HepG2 (cell line): Measurements from ENCODE around the gene ARHGDIA. TPM values are rescaled to one million over a fixed set of nuclear protein-coding genes. Genes with fewer than 3 reads are reported as not detected.

Experiments used
- ARNT2 ChIP-seq: sonication (generic); formaldehyde crosslinking; IDR thresholded peaks from 2 replicates; pipeline ENCODE4 v1.8.0; 2022; ENCODE audit warnings: mild to moderate bottlenecking, low read depth, missing genetic modification reagents, moderate library complexity
- ASH2L ChIP-seq: fragments of 300-600, 200-600 bp; sonication (generic); IDR thresholded peaks from 2 replicates; pipeline ENCODE4 v1.7.0; 2017; ENCODE audit warnings: low read depth, mild to moderate bottlenecking, moderate library complexity, mixed read lengths, low read length; ENCODE audit not compliant: insufficient read length
- CC2D1A ChIP-seq: sonication (generic); formaldehyde crosslinking; IDR thresholded peaks from 2 replicates; pipeline ENCODE4 v1.8.1; 2023; ENCODE audit warnings: mild to moderate bottlenecking, missing genetic modification reagents
- DNMT3B ChIP-seq: conservative IDR thresholded peaks from 2 replicates; pipeline ENCODE4 v1.6.1; 2016; ENCODE audit warnings: missing biosample characterization, control low read depth
- DPF2 ChIP-seq: sonication (generic); formaldehyde crosslinking; IDR thresholded peaks from 2 replicates; pipeline ENCODE4 v1.4.0; 2020; ENCODE audit warnings: mild to moderate bottlenecking, low read depth, missing genetic modification reagents, borderline replicate concordance
- FOXK1 ChIP-seq: sonication (generic); formaldehyde crosslinking; IDR thresholded peaks from 2 replicates; pipeline ENCODE4 v1.4.0; 2020; ENCODE audit warnings: low read depth, missing genetic modification reagents, borderline replicate concordance
- HMGXB4 ChIP-seq, 2 experiments: sonication (generic) in 1 of 2; formaldehyde crosslinking in 1 of 2; IDR thresholded peaks; 2 replicates each; pipeline versions ENCODE4 v1.4.0 to v1.6.1; 2018 to 2020; ENCODE audit warnings: missing genetic modification reagents in 2 of 2, borderline replicate concordance in 1 of 2, low read depth in 1 of 2, mild to moderate bottlenecking in 1 of 2, missing biosample characterization in 1 of 2
- MTF1 ChIP-seq: sonication (generic); formaldehyde crosslinking; IDR thresholded peaks from 2 replicates; pipeline ENCODE4 v1.5.0; 2020; ENCODE audit warnings: missing genetic modification reagents
- NKX3-1 ChIP-seq: sonication (generic); formaldehyde crosslinking; IDR thresholded peaks from 2 replicates; pipeline ENCODE4 v1.5.0; 2020; ENCODE audit warnings: missing genetic modification reagents
- TBX2 ChIP-seq: sonication (generic); formaldehyde crosslinking; IDR thresholded peaks from 2 replicates; pipeline ENCODE4 v1.5.0; 2020; ENCODE audit warnings: missing genetic modification reagents, mild to moderate bottlenecking, borderline replicate concordance
- ZBTB7A ChIP-seq: sonication (generic); formaldehyde crosslinking; IDR thresholded peaks from 2 replicates; pipeline ENCODE4 v1.8.0; 2022; ENCODE audit warnings: mild to moderate bottlenecking, missing genetic modification reagents
- ZNF501 ChIP-seq: sonication (generic); formaldehyde crosslinking; IDR thresholded peaks from 2 replicates; pipeline ENCODE4 v1.5.1; 2020; ENCODE audit warnings: mild to moderate bottlenecking, moderate library complexity, missing genetic modification reagents
- ZNF784 ChIP-seq: sonication (generic); formaldehyde crosslinking; IDR thresholded peaks from 2 replicates; pipeline ENCODE4 v1.5.1; 2020; ENCODE audit warnings: missing genetic modification reagents, mild to moderate bottlenecking, borderline replicate concordance
- ZNF839 ChIP-seq: sonication (generic); formaldehyde crosslinking; IDR thresholded peaks from 2 replicates; pipeline ENCODE4 v1.4.0; 2020; ENCODE audit warnings: missing genetic modification reagents, mild to moderate bottlenecking, borderline replicate concordance
- polyA plus RNA-seq, 8 experiments: library from polyadenylated mRNA; depleted of rRNA in 3 of 8; stranded (reverse) in 7 of 8; unstranded in 1 of 8; fragments of >200 nt; fragmentation: Illumina TruSeq in 4 of 8; extraction: Trizol in 4 of 8; gene quantifications; 2 replicates each; pipeline versions ENCODE4 v1.2.1 to v1.2.3, GENCODE V29; 2011 to 2016; ENCODE audit warnings: low read depth in 4 of 8, missing spikeins in 1 of 8, mixed read lengths in 1 of 8; ENCODE audit not compliant: insufficient read depth in 1 of 8
- total RNA-seq, 5 experiments: library from RNA; depleted of rRNA; stranded (reverse); fragments of >200 nt; fragmentation: Illumina TruSeq; extraction: Trizol; gene quantifications; 2 replicates each; pipeline ENCODE4 v1.2.3, GENCODE V29; 2016; ENCODE audit warnings: low read depth in 1 of 5
- TF ChIP-seq, protein P1 (sequence below): sonication (generic); formaldehyde crosslinking; IDR thresholded peaks from 2 replicates; pipeline ENCODE4 v1.5.1; 2020; ENCODE audit warnings: missing genetic modification reagents, mild to moderate bottlenecking, borderline replicate concordance
- TF ChIP-seq, protein P2 (sequence below): sonication (generic); formaldehyde crosslinking; IDR thresholded peaks from 2 replicates; pipeline ENCODE4 v1.4.0; 2020; ENCODE audit warnings: low read depth, missing genetic modification reagents
- TF ChIP-seq, protein P3 (sequence below): sonication (generic); formaldehyde crosslinking; IDR thresholded peaks from 2 replicates; pipeline ENCODE4 v1.8.1; 2023; ENCODE audit warnings: mild to moderate bottlenecking, missing genetic modification reagents

The ARHGDIA gene
- total and polyA plus RNA-seq, 2 of the 13 experiments (the other 11 are each of a cell fraction or from before 2014, with no cell fraction given): 40.0 to 64.0 TPM

DNA sequence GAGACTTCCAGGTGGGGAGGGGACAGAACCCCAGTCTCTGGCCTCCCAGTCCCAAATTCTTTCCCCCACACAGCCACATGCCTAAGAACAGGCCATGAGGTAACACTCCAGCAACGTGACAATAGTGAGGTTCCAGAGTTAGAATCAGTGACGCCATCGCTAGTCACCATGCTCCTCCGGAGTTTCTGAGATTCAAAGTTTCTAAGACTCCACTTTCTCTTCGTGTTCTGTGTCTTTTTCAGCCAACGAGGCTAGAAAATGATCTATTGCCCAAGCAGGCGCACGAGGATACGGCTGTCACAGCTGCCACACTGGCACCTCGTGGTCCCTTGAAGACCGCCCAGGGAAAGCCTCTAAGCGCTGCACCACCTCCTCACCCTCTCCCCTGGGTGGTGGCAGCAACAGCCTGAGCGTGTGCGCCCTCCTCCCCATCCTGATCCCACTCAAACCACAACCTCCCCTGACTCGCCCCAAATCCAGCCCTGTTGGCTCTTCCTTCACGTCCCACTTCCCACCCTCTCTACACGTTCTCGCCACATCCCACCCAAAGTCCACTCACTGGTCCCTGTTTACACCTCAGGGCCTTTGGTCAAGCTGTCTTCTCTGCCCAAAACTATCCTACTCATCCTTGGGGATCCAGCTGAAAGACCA, 39.1 kb downstream of the ARHGDIA start (continued):
- peak in 1 of 2 experiments; percentile 18; a peak in 1 of 4 replicates for TF ChIP-seq HMGXB4 (CRISPR knock-in tag; IDR thresholded peaks at IDR 0.05; ENCODE audit: borderline replicate concordance in 1 of 2, low read depth in 1 of 2)
- TF ChIP-seq CC2D1A: no peak
- TF ChIP-seq NKX3-1: no peak
- 0 out of 2 replicates have a peak, but pooled peaks have one; percentile 31 for TF ChIP-seq ZNF501 (CRISPR knock-in tag)
- TF ChIP-seq, protein P1, sequence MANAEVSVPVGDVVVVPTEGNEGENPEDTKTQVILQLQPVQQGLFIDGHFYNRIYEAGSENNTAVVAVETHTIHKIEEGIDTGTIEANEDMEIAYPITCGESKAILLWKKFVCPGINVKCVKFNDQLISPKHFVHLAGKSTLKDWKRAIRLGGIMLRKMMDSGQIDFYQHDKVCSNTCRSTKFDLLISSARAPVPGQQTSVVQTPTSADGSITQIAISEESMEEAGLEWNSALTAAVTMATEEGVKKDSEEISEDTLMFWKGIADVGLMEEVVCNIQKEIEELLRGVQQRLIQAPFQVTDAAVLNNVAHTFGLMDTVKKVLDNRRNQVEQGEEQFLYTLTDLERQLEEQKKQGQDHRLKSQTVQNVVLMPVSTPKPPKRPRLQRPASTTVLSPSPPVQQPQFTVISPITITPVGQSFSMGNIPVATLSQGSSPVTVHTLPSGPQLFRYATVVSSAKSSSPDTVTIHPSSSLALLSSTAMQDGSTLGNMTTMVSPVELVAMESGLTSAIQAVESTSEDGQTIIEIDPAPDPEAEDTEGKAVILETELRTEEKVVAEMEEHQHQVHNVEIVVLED: peak; percentile 19; the same call in 1 of the 2 replicates
- TF ChIP-seq, protein P2, sequence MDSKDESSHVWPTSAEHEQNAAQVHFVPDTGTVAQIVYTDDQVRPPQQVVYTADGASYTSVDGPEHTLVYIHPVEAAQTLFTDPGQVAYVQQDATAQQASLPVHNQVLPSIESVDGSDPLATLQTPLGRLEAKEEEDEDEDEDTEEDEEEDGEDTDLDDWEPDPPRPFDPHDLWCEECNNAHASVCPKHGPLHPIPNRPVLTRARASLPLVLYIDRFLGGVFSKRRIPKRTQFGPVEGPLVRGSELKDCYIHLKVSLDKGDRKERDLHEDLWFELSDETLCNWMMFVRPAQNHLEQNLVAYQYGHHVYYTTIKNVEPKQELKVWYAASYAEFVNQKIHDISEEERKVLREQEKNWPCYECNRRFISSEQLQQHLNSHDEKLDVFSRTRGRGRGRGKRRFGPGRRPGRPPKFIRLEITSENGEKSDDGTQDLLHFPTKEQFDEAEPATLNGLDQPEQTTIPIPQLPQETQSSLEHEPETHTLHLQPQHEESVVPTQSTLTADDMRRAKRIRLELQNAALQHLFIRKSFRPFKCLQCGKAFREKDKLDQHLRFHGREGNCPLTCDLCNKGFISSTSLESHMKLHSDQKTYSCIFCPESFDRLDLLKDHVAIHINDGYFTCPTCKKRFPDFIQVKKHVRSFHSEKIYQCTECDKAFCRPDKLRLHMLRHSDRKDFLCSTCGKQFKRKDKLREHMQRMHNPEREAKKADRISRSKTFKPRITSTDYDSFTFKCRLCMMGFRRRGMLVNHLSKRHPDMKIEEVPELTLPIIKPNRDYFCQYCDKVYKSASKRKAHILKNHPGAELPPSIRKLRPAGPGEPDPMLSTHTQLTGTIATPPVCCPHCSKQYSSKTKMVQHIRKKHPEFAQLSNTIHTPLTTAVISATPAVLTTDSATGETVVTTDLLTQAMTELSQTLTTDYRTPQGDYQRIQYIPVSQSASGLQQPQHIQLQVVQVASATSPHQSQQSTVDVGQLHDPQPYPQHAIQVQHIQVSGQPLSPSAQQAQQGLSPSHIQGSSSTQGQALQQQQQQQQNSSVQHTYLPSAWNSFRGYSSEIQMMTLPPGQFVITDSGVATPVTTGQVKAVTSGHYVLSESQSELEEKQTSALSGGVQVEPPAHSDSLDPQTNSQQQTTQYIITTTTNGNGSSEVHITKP (CRISPR knock-in tag): 0 out of 2 replicates have a peak, but pooled peaks have one; percentile 22
- no peak for TF ChIP-seq DNMT3B (CRISPR knock-in tag)
- TF ChIP-seq DPF2: 0 out of 2 replicates have a peak, but pooled peaks have one; percentile 43
- peak; percentile 24 for TF ChIP-seq ASH2L
- TF ChIP-seq, protein P3, sequence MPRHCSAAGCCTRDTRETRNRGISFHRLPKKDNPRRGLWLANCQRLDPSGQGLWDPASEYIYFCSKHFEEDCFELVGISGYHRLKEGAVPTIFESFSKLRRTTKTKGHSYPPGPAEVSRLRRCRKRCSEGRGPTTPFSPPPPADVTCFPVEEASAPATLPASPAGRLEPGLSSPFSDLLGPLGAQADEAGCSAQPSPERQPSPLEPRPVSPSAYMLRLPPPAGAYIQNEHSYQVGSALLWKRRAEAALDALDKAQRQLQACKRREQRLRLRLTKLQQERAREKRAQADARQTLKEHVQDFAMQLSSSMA (CRISPR knock-in tag): peak; percentile 60; the same call in 1 of the 2 replicates
- peak; percentile 84; the same call in 1 of the 2 replicates for TF ChIP-seq ZNF839 (CRISPR knock-in tag)
- peak; percentile 0; the same call in 1 of the 2 replicates for TF ChIP-seq ZNF784 (CRISPR knock-in tag)
- TF ChIP-seq ZBTB7A (CRISPR knock-in tag): peak; percentile 17
- no peak for TF ChIP-seq MTF1
- TF ChIP-seq TBX2: 0 out of 2 replicates have a peak, but pooled peaks have one; percentile 28
- TF ChIP-seq ARNT2: no peak
- TF ChIP-seq FOXK1 (CRISPR knock-in tag): 0 out of 2 replicates have a peak, but pooled peaks have one; percentile 11
